ENCODE data around the gene PRKN.

GRCh38 chr6:162481320-162481719, 246.2 kb downstream of the PRKN start:
- TF ChIP-seq ZNF48 (tag by site-specific recombination; IDR thresholded peaks at IDR 0.05) (no peak), CTCF (tag by site-specific recombination; IDR thresholded peaks at IDR 0.05) (no peak), ZNF670 (tag by site-specific recombination; IDR thresholded peaks at IDR 0.05; ENCODE audit: low read depth) (no peak), ZNF501 (tag by site-specific recombination; IDR thresholded peaks at IDR 0.05) (no peak), PRDM10 (tag by site-specific recombination; IDR thresholded peaks at IDR 0.05) (no peak), ZNF776 (tag by site-specific recombination; IDR thresholded peaks at IDR 0.05; ENCODE audit: borderline replicate concordance) (no peak), ZBTB44 (tag by site-specific recombination; IDR thresholded peaks at IDR 0.05) (no peak), ZNF121 (tag by site-specific recombination; IDR thresholded peaks at IDR 0.05) (no peak), ZNF398 (tag by site-specific recombination; IDR thresholded peaks at IDR 0.05) (no peak), OSR2 (tag by site-specific recombination; IDR thresholded peaks at IDR 0.05) (no peak), ZNF561 (tag by site-specific recombination; IDR thresholded peaks at IDR 0.05; ENCODE audit: borderline replicate concordance) (no peak), ZNF23 (tag by site-specific recombination; IDR thresholded peaks at IDR 0.05; ENCODE audit: borderline replicate concordance) (no peak), REST (tag by site-specific recombination; IDR thresholded peaks at IDR 0.05) (no peak), ZNF423 (tag by site-specific recombination; IDR thresholded peaks at IDR 0.05) (no peak)
